HS-27A (cell line): ENCODE data around the gene LRRC73.
"Not testable (repeated sequence)": the region's sequence is repeated elsewhere in the genome, so short reads cannot be mapped to it uniquely, and the experiment has no call there.

Source experiments
- DNase-seq: peaks from one replicate; pipeline ENCODE4 v3.0.0-alpha.2; 2012; ENCODE audit warnings: low read depth, missing footprints

The LRRC73 gene

DNA sequence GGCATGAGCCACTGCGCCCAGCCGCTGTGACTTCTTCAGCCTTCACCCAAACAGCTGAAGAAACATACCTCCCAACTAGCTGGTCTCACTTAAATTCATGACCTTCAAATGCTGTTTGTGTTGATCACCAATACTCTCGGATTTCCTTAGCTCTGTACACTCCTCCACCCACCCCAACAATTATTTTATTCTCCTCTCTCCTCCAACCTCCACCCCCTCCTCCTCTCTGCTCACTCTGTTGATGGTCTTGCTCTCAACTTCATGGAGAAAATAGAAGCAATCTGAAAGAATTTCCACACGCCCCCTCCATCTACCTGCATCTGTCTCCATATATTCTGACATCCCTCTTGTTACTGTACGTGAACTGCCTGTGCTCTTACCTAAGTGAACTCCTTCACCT, 48.2 kb downstream of the LRRC73 start:
- no peak for DNase-seq

DNA sequence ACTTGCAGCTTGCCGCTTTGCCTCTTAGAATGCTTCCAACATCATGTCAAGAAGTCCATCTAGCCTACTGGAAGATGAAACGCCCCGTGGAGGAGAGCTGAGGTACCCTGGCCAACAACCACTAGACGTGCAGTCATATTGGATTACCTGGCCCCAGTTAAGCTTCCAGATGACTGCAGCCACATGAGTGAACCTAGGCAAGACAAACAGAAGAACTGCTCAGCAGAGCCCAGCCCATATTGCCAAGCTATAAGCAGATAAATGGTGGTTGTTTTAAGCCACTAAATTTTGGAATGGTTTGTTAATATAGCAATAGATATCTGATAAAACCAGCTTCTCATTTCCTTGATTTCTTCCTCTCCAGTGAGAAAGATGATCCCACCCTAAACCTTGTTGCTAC, 50.1 kb downstream of the LRRC73 start:
- no peak for DNase-seq

DNA sequence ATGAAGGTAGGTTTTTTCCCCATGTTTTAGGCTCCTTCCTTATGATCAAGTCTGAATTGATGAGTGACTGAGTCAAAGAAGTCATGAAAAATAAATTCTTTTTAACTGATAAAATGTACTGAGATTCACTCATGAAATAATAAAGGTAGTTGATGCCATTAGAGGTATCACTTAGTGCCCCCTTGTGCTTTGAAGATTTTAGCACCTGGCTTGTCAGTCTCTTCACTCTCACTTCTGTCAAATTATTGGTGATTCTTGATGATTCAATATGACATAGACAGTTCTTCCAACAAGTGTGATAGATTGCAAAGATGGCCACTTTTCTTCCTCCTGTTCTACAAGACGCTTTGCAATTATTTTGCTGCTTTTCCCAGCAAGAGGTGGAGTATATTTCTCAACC, 50.6 kb downstream of the LRRC73 start:
- DNase-seq: no peak

DNA sequence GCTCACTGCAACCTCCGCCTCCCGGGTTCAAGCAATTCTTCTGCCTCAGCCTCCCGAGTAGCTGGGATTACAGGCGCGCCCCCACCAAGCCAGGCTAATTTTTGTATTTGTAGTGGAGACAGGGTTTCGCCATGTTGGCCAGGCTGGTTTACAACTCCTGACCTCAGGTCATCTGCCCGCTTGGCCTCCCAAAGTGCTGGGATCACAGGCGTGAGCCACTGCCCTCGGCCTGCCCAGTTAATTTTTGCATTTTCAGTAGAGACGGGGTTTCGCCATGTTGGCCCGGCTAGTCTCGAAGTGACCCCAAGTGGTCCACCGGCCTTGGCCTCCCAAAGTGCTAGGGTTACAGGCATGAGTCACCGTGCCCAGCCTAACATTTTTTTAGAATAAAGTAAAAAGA, 52.0 kb downstream of the LRRC73 start:
- not testable (repeated sequence) for DNase-seq

DNA sequence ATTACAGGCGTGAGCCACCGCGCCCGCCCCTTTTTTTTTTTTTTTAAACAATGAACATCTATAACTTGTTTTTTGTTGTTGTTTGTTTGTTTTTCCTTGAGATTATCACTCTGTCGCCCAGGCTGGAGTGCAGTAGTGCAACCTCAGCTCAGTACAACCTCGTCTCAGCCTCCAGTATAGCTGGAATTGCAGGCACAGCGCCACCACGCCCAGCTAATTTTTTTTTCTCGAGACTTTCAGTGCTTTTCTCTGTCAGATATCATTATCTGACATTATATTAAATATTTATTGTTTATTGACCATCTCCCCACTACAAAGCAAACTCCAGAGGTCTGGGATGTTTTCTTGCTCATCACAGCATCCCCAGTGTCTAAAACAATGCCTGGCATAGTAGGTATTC, 52.5 kb downstream of the LRRC73 start:
- DNase-seq: no peak
